Caco-2 (cell line): ENCODE measurements around the gene GARIN5A. TPM values are rescaled to one million over a fixed set of nuclear protein-coding genes. Genes with fewer than 3 reads are reported as not detected.

ENCODE experiments used
- BruUV-seq: library from RNA; stranded (reverse); fragments of 400-500 nt; replicated peaks from 2 replicates; lab custom pipeline; 2021; lab: Mats Ljungman, UMichigan
- CTCF ChIA-PET: fragments of 300-600 bp; sonication (Branson Sonifier 250); formaldehyde crosslinking; loops from one replicate; lab custom pipeline; 2022; ENCODE audit warnings: antibody characterized with exemption; lab: Charles Lee
- POLR2A ChIA-PET: fragments of 300-600 bp; sonication (Branson Sonifier 250); formaldehyde crosslinking; loops from one replicate; lab custom pipeline; 2022; ENCODE audit warnings: antibody characterized with exemption; lab: Charles Lee
- DNase-seq, 2 experiments: peaks; one replicate each; pipeline versions ENCODE4 v3.0.0 to v3.0.0-alpha.2; 2020 to 2022
- H3K27me3 ChIP-seq: replicated peaks from 2 replicates; pipeline ENCODE4 v1.6.0; 2011; ENCODE audit warnings: low read length; ENCODE audit not compliant: control insufficient read depth, insufficient read depth
- H3K36me3 ChIP-seq: 2 replicates; pipeline ENCODE4 v1.5.1; 2011; ENCODE audit warnings: low read length; ENCODE audit not compliant: control insufficient read depth, insufficient read depth
- H3K4me1 ChIP-seq: fragments of 250-450 bp; sonication (Bioruptor Pico); 2 replicates; pipeline ENCODE4 v1.5.1; 2020; ENCODE audit warnings: mild to moderate bottlenecking
- H3K4me3 ChIP-seq: 2 replicates; pipeline ENCODE4 v1.5.1; 2011; ENCODE audit warnings: low read depth, mild to moderate bottlenecking, control low read depth, low read length
- H3K9me3 ChIP-seq: fragments of 250-450 bp; sonication (Bioruptor Pico); 2 replicates; pipeline ENCODE4 v1.5.1; 2020; ENCODE audit warnings: mild to moderate bottlenecking, moderate library complexity
- H3K27ac Mint-ChIP-seq: one replicate; pipeline ENCODE4 v1.8.0; 2022; ENCODE audit warnings: mixed read lengths; ENCODE audit not compliant: unreplicated experiment
- H3K27me3 Mint-ChIP-seq: one replicate; pipeline ENCODE4 v1.8.0; 2022; ENCODE audit warnings: mixed read lengths; ENCODE audit not compliant: insufficient read depth, unreplicated experiment
- H3K36me3 Mint-ChIP-seq: one replicate; pipeline ENCODE4 v1.8.0; 2022; ENCODE audit warnings: mild to moderate bottlenecking, mixed read lengths; ENCODE audit not compliant: insufficient read depth, unreplicated experiment
- H3K4me1 Mint-ChIP-seq: one replicate; pipeline ENCODE4 v1.8.0; 2022; ENCODE audit warnings: low read depth, mixed read lengths; ENCODE audit not compliant: unreplicated experiment
- H3K4me3 Mint-ChIP-seq: one replicate; pipeline ENCODE4 v1.8.0; 2022; ENCODE audit warnings: mild to moderate bottlenecking, moderate library complexity, mixed read lengths; ENCODE audit not compliant: unreplicated experiment
- H3K9me3 Mint-ChIP-seq: one replicate; pipeline ENCODE4 v1.8.0; 2022; ENCODE audit warnings: mixed read lengths; ENCODE audit not compliant: unreplicated experiment
- intact Hi-C: fragments of 100-400 bp; cut with micrococcal nuclease; formaldehyde crosslinking; loops from one replicate; pipeline ENCODE4 v1.10.0; 2022; ENCODE audit not compliant: unreplicated experiment
- total RNA-seq: library from RNA; stranded (reverse); gene quantifications from 2 replicates; pipeline ENCODE4 v1.2.3, GENCODE V29; 2022
- TF ChIP-seq, protein P1 (sequence below), 2 experiments: fragments of 200-600 bp in 1 of 2; IDR thresholded peaks; 1 replicate in 1 of 2; 2 replicates in 1 of 2; pipeline versions ENCODE4 v1.5.1 to v1.8.0; 2011 to 2022; ENCODE audit warnings: antibody characterized with exemption in 1 of 2, control low read depth in 1 of 2, inconsistent platforms in 1 of 2, low read depth in 1 of 2, low read length in 1 of 2, mild to moderate bottlenecking in 1 of 2, moderate library complexity in 1 of 2; ENCODE audit not compliant: insufficient read depth in 1 of 2, severe bottlenecking in 1 of 2, unreplicated experiment in 1 of 2

The GARIN5A gene
- total RNA-seq, 1 experiment from 2014 or later, result 1.4 TPM

GRCh38 chr19:50433201-50434180 lies 43.2 kb downstream of the GARIN5A start:
- H3K9me3 ChIP-seq, result no peaks in the 10 kb centered on the region
- Mint-ChIP-seq H3K9me3 (no peaks in the 10 kb centered on the region), H3K27ac (no peak overlapping the region), H3K4me3 (peak overlapping the region; percentile 94), H3K27me3 (peaks cover 17% of the 10 kb centered on the region), H3K4me1 (peaks cover 7% of the 10 kb centered on the region), H3K36me3 (peaks cover 12% of the 10 kb centered on the region)
- peaks cover 11% of the 10 kb centered on the region for H3K4me1 ChIP-seq
- no TSS peak for BruUV-seq
- DNase-seq, result no peak
- H3K36me3 ChIP-seq, result no peaks in the 10 kb centered on the region
- ChIA-PET CTCF (interaction anchor here (0.8 to 1.4 kb wide), 2 partner anchors 27 to 29 kb away, joined by 3 read pairs; no protein-coding TSS in a partner anchor), POLR2A (no interaction called here)
- no peak overlapping the region for H3K4me3 ChIP-seq
- no peaks in the 10 kb centered on the region; the same call in 1 of the 2 replicates for H3K27me3 ChIP-seq
- intact Hi-C loops, result no loop called here
- TF ChIP-seq, protein P1, sequence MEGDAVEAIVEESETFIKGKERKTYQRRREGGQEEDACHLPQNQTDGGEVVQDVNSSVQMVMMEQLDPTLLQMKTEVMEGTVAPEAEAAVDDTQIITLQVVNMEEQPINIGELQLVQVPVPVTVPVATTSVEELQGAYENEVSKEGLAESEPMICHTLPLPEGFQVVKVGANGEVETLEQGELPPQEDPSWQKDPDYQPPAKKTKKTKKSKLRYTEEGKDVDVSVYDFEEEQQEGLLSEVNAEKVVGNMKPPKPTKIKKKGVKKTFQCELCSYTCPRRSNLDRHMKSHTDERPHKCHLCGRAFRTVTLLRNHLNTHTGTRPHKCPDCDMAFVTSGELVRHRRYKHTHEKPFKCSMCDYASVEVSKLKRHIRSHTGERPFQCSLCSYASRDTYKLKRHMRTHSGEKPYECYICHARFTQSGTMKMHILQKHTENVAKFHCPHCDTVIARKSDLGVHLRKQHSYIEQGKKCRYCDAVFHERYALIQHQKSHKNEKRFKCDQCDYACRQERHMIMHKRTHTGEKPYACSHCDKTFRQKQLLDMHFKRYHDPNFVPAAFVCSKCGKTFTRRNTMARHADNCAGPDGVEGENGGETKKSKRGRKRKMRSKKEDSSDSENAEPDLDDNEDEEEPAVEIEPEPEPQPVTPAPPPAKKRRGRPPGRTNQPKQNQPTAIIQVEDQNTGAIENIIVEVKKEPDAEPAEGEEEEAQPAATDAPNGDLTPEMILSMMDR (IDR thresholded peaks at IDR 0.05; ENCODE audit: insufficient read depth in 1 of 2, low read depth in 1 of 2, low read length in 1 of 2, severe bottlenecking in 1 of 2, unreplicated experiment in 1 of 2), result no peak

DNA sequence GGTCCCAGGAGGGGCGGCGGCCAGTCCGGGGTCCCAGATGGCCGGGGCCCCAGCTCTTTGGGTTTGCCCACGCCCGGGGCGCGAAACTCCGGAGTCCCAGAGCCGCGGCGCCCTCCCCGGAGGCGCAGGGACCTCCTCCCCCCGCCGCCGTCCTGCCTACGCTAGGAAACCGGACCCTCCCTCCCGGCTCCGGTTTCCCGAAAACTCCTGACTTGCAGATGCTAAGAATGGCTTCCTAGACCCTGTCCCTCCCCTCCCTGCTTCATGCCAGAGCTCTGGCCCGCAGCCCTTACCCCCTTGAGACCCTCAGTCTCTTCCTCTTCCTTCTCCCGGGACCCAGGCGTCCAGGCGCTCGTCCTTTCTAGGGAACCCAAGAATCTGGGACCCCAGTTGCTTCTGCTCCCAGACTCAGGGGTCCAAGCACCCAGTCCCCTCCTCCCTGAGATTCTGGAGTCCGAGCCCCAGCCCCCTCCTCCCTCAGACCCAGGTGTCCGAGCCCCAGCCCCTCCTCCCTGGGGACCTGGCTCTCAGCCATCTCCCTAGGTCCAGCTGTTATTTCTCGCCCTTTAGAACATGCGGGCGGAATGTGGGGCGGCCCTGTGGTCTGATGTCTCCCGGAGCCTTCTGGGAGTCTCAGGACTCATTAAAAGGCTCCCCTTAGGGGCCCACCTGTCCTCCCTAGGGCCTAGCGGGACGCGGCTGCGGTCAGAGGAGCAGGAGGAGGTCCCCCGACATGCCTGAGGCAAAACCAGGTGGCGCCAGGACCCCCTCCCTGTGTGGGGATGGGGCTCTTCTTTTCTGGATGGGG lies 44.2 kb downstream of the GARIN5A start, which contains the start of gene MYBPC2:
MYBPC2 (plus strand) TSS at position 672 of the 808 bp plus-strand sequence; CDS start at position 734, 62 bp downstream.
- intact Hi-C loops, result no loop called here
- no peaks in the 10 kb centered on the region for H3K9me3 ChIP-seq
- DNase-seq, result peak in 1 of 2 experiments; percentile 34
- H3K36me3 ChIP-seq, result no peaks in the 10 kb centered on the region
- ChIA-PET POLR2A (no interaction called here), CTCF (interaction anchor here (0.8 to 1.4 kb wide), 2 partner anchors 28 to 30 kb away, joined by 3 read pairs; no protein-coding TSS in a partner anchor)
- H3K4me3 Mint-ChIP-seq, result peak within 1 kb of the TSS; percentile 94
- BruUV-seq, result TSS peak; percentile 47
- no peaks in the 10 kb centered on the region for H3K9me3 Mint-ChIP-seq
- H3K4me1 Mint-ChIP-seq, result peaks cover 7% of the 10 kb centered on the region
- H3K36me3 Mint-ChIP-seq, result peaks cover 12% of the 10 kb centered on the region
- peaks cover 12% of the 10 kb centered on the region for H3K27me3 Mint-ChIP-seq
- H3K4me3 ChIP-seq, result peak within 1 kb of the TSS; percentile 51
- H3K4me1 ChIP-seq, result peaks cover 11% of the 10 kb centered on the region
- H3K27ac Mint-ChIP-seq, result peak within 1 kb of the TSS; percentile 74
- H3K27me3 ChIP-seq, result no peaks in the 10 kb centered on the region
- TF ChIP-seq, protein P1 (IDR thresholded peaks at IDR 0.05; ENCODE audit: insufficient read depth in 1 of 2, low read depth in 1 of 2, low read length in 1 of 2, severe bottlenecking in 1 of 2, unreplicated experiment in 1 of 2), result no peak
